ENCODE results near the gene MSH5. TPM values are rescaled to one million over a fixed set of nuclear protein-coding genes. Genes with fewer than 3 reads are reported as not detected.

The MSH5 gene
- total and polyA plus RNA-seq, 2 donors (not counting 1 experiment from before 2014, with no cell fraction given): 4.3 to 6.0 TPM

GRCh38 chr6:31721351-31722020, 18.3 kb upstream of the MSH5 start, which contains the start of gene LY6G6C:
TSS of gene LY6G6C (minus strand) at chr6:31721746. CDS start at chr6:31721679, 67 bp downstream.
- H3K27ac ChIP-seq (ENCODE audit: insufficient read depth, low read length): no peak within 1 kb of the TSS
- no peaks in the 10 kb centered on the region for H3K79me2 ChIP-seq (ENCODE audit: control insufficient read depth, insufficient read depth, low read length)
- no peak within 1 kb of the TSS for H3K4me3 ChIP-seq (replicated peaks in 1 of 4; ENCODE audit: control extremely low read depth in 1 of 4, insufficient read depth in 1 of 4, low read depth in 3 of 4, low read length in 4 of 4)
- no peaks in the 10 kb centered on the region for H3K4me1 ChIP-seq (ENCODE audit: control insufficient read depth, extremely low read depth, insufficient read depth, low read length)
- no peak within 1 kb of the TSS for H3K4me2 ChIP-seq (ENCODE audit: extremely low read depth, insufficient read depth, low read length)
- H3K27me3 ChIP-seq (ENCODE audit: control insufficient read depth, insufficient read depth, low read length): peaks cover 3% of the 10 kb centered on the region
- no peak within 1 kb of the TSS for H2AFZ ChIP-seq (ENCODE audit: low read length)
- no peaks in the 10 kb centered on the region for H4K20me1 ChIP-seq (ENCODE audit: control insufficient read depth, extremely low read depth, insufficient read depth, low read length)
- H3K9ac ChIP-seq (ENCODE audit: insufficient read depth, low read length): no peak within 1 kb of the TSS
- H3K36me3 ChIP-seq (ENCODE audit: control insufficient read depth, insufficient read depth, low read length): no peaks in the 10 kb centered on the region
- TF ChIP-seq, protein P1, sequence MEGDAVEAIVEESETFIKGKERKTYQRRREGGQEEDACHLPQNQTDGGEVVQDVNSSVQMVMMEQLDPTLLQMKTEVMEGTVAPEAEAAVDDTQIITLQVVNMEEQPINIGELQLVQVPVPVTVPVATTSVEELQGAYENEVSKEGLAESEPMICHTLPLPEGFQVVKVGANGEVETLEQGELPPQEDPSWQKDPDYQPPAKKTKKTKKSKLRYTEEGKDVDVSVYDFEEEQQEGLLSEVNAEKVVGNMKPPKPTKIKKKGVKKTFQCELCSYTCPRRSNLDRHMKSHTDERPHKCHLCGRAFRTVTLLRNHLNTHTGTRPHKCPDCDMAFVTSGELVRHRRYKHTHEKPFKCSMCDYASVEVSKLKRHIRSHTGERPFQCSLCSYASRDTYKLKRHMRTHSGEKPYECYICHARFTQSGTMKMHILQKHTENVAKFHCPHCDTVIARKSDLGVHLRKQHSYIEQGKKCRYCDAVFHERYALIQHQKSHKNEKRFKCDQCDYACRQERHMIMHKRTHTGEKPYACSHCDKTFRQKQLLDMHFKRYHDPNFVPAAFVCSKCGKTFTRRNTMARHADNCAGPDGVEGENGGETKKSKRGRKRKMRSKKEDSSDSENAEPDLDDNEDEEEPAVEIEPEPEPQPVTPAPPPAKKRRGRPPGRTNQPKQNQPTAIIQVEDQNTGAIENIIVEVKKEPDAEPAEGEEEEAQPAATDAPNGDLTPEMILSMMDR (conservative IDR thresholded peaks at IDR 0.05 in 1 of 2, IDR thresholded peaks at IDR 0.05 in 1 of 2; ENCODE audit: low read depth in 1 of 2, low read length in 2 of 2): no peak
- TF ChIP-seq EZH2 (IDR thresholded peaks at IDR 0.05; ENCODE audit: low read length, missing control alignments): no peak
- DNase-seq (ENCODE audit: low read depth in 2 of 2): no peak
- no peaks in the 10 kb centered on the region for H3K9me3 ChIP-seq (ENCODE audit: control insufficient read depth, insufficient read depth, low read depth, low read length)

GRCh38 chr6:31722173-31722572, 17.6 kb upstream of the MSH5 start:
- DNase-seq (ENCODE audit: low read depth in 2 of 2): no peak
- Histone ChIP-seq H2AFZ (ENCODE audit: low read length) (no peak overlapping the region), H3K36me3 (ENCODE audit: control insufficient read depth, insufficient read depth, low read length) (peaks cover 6% of the 10 kb centered on the region), H3K27ac (ENCODE audit: insufficient read depth, low read length) (no peak overlapping the region), H3K4me1 (ENCODE audit: control insufficient read depth, extremely low read depth, insufficient read depth, low read length) (no peaks in the 10 kb centered on the region), H3K9me3 (ENCODE audit: control insufficient read depth, insufficient read depth, low read depth, low read length) (no peaks in the 10 kb centered on the region), H3K4me3 (replicated peaks in 1 of 4; ENCODE audit: control extremely low read depth in 1 of 4, insufficient read depth in 1 of 4, low read depth in 3 of 4, low read length in 4 of 4) (no peak overlapping the region), H3K27me3 (ENCODE audit: control insufficient read depth, insufficient read depth, low read length) (peaks cover 3% of the 10 kb centered on the region), H3K9ac (ENCODE audit: insufficient read depth, low read length) (no peak overlapping the region), H4K20me1 (ENCODE audit: control insufficient read depth, extremely low read depth, insufficient read depth, low read length) (no peaks in the 10 kb centered on the region), H3K4me2 (ENCODE audit: extremely low read depth, insufficient read depth, low read length) (no peak overlapping the region), H3K79me2 (ENCODE audit: control insufficient read depth, insufficient read depth, low read length) (no peaks in the 10 kb centered on the region)
- no peak for TF ChIP-seq EZH2 (IDR thresholded peaks at IDR 0.05; ENCODE audit: low read length, missing control alignments)
- TF ChIP-seq, protein P1 (conservative IDR thresholded peaks at IDR 0.05 in 1 of 2, IDR thresholded peaks at IDR 0.05 in 1 of 2; ENCODE audit: low read depth in 1 of 2, low read length in 2 of 2): no peak

GRCh38 chr6:31723245-31723979, 16.4 kb upstream of the MSH5 start, which contains the start of gene MPIG6B:
TSS of gene MPIG6B (plus strand) at chr6:31723373. CDS start at chr6:31723384, 11 bp downstream.
- H3K9me3 ChIP-seq (ENCODE audit: control insufficient read depth, insufficient read depth, low read depth, low read length): no peaks in the 10 kb centered on the region
- no peaks in the 10 kb centered on the region for H3K27me3 ChIP-seq (ENCODE audit: control insufficient read depth, insufficient read depth, low read length)
- H3K36me3 ChIP-seq (ENCODE audit: control insufficient read depth, insufficient read depth, low read length): peaks cover 9% of the 10 kb centered on the region
- no peaks in the 10 kb centered on the region for H3K4me1 ChIP-seq (ENCODE audit: control insufficient read depth, extremely low read depth, insufficient read depth, low read length)
- H4K20me1 ChIP-seq (ENCODE audit: control insufficient read depth, extremely low read depth, insufficient read depth, low read length): no peaks in the 10 kb centered on the region
- TF ChIP-seq, protein P1 (conservative IDR thresholded peaks at IDR 0.05 in 1 of 2, IDR thresholded peaks at IDR 0.05 in 1 of 2; ENCODE audit: low read depth in 1 of 2, low read length in 2 of 2): no peak
- no peak for TF ChIP-seq EZH2 (IDR thresholded peaks at IDR 0.05; ENCODE audit: low read length, missing control alignments)
- H3K79me2 ChIP-seq (ENCODE audit: control insufficient read depth, insufficient read depth, low read length): no peaks in the 10 kb centered on the region
- DNase-seq (ENCODE audit: low read depth in 2 of 2): no peak
- H3K27ac ChIP-seq (ENCODE audit: insufficient read depth, low read length): no peak within 1 kb of the TSS
- no peak within 1 kb of the TSS for H3K4me3 ChIP-seq (replicated peaks in 1 of 4; ENCODE audit: control extremely low read depth in 1 of 4, insufficient read depth in 1 of 4, low read depth in 3 of 4, low read length in 4 of 4)
- no peak within 1 kb of the TSS for H3K9ac ChIP-seq (ENCODE audit: insufficient read depth, low read length)
- no peak within 1 kb of the TSS for H2AFZ ChIP-seq (ENCODE audit: low read length)
- H3K4me2 ChIP-seq (ENCODE audit: extremely low read depth, insufficient read depth, low read length): no peak within 1 kb of the TSS

Data from fibroblast of lung (primary cell).